ENCODE results near the gene TVP23C. TPM values are rescaled to one million over a fixed set of nuclear protein-coding genes. Genes with fewer than 3 reads are reported as not detected.

TVP23C gene
- total RNA-seq, 6 experiments from 2014 or later = 9.3 to 14.9 (median 12.4) TPM

DNA sequence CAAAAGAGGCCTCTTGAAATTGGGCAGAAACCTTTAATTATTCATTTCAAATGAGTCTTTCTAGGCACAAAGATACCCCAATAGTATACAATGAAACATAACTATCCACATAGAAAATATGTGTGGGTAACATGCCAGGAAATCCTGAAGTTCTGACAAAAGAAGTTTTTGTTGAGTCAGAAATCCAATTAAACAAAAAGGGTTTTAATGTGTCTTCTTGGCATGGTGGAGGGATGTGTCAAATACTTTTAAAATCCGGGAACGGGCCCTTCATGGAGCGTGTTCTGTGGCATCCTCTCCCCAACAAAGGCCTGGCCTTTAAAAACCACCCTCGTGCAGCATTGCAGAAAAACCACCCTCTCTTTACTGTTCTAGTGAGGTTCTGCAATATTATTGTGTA lies 110.0 kb downstream of the TVP23C start:
- no peak overlapping the region for H3K27ac Mint-ChIP-seq
- H3K9me3 Mint-ChIP-seq = peaks cover 6% of the 10 kb centered on the region
- no peaks in the 10 kb centered on the region for H3K27me3 Mint-ChIP-seq (ENCODE audit: insufficient read depth)
- H3K4me1 Mint-ChIP-seq (ENCODE audit: low read depth) = peaks cover 23% of the 10 kb centered on the region
- TF ChIP-seq, protein P1, sequence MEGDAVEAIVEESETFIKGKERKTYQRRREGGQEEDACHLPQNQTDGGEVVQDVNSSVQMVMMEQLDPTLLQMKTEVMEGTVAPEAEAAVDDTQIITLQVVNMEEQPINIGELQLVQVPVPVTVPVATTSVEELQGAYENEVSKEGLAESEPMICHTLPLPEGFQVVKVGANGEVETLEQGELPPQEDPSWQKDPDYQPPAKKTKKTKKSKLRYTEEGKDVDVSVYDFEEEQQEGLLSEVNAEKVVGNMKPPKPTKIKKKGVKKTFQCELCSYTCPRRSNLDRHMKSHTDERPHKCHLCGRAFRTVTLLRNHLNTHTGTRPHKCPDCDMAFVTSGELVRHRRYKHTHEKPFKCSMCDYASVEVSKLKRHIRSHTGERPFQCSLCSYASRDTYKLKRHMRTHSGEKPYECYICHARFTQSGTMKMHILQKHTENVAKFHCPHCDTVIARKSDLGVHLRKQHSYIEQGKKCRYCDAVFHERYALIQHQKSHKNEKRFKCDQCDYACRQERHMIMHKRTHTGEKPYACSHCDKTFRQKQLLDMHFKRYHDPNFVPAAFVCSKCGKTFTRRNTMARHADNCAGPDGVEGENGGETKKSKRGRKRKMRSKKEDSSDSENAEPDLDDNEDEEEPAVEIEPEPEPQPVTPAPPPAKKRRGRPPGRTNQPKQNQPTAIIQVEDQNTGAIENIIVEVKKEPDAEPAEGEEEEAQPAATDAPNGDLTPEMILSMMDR (IDR thresholded peaks at IDR 0.05) = no peak
- H3K4me3 Mint-ChIP-seq = no peak overlapping the region
- no peak for DNase-seq
- H3K36me3 Mint-ChIP-seq (ENCODE audit: low read depth) = peaks cover 15% of the 10 kb centered on the region

DNA sequence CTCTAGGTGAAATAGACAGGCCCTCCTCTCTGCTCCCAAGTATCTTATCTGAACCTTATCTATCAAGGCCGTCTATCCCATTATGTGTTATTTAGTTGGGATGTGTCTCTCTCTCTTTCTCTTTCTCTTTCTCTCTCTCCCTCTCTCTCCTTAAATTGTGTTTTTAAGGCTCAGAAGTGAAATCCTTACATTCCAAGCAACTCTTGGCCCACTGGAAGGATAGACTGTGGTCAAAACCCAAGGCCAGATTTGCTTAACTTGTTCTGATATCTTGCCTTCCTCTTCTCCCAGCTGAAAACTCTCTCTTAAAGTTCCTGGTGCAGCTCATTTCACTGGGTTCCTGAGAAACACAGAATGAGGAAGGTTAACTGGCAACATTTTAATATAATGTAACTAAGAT lies 110.5 kb downstream of the TVP23C start:
- Mint-ChIP-seq H3K27ac (no peak overlapping the region), H3K36me3 (ENCODE audit: low read depth) (peaks cover 15% of the 10 kb centered on the region), H3K27me3 (ENCODE audit: insufficient read depth) (no peaks in the 10 kb centered on the region), H3K4me3 (no peak overlapping the region), H3K4me1 (ENCODE audit: low read depth) (peaks cover 18% of the 10 kb centered on the region), H3K9me3 (peaks cover 6% of the 10 kb centered on the region)
- no peak for DNase-seq
- TF ChIP-seq, protein P1 (IDR thresholded peaks at IDR 0.05) = no peak

Other genes starting within 250 kb of the TVP23C start
- not detected for gene TEKT3, start 221.9 kb downstream of the TVP23C start, total RNA-seq (2021; fragmentation: NEBNext Ultra II Directional; extraction: Animal tissue kit (Norgen Biotek cat#: 25700))
- 1 to 10 TPM in 5 of 6 experiments, under 1 TPM in 1; 0.60 to 2.5 (median 1.3) TPM for gene CDRT4, start 95.9 kb downstream of the TVP23C start, total RNA-seq (2021; fragmentation: NEBNext Ultra II Directional; extraction: Animal tissue kit (Norgen Biotek cat#: 25700))
- under 1 TPM in 2 of 6 experiments, not detected in 4; 0.30 to 0.66 TPM for gene FBXW10B, start 56.2 kb upstream of the TVP23C start, total RNA-seq (2021; fragmentation: NEBNext Ultra II Directional; extraction: Animal tissue kit (Norgen Biotek cat#: 25700))
- gene TRIM16, start 120.8 kb upstream of the TVP23C start, total RNA-seq (2021; fragmentation: NEBNext Ultra II Directional; extraction: Animal tissue kit (Norgen Biotek cat#: 25700)) = 10 to 100 TPM; 19.2 to 30.1 (median 27.6) TPM
- 10 to 100 TPM; 20.6 to 24.5 (median 22.5) TPM for gene ZNF286A, start 136.3 kb upstream of the TVP23C start, total RNA-seq (2021; fragmentation: NEBNext Ultra II Directional; extraction: Animal tissue kit (Norgen Biotek cat#: 25700))
- not detected for gene TBC1D26, start 168.8 kb upstream of the TVP23C start, total RNA-seq (2021; fragmentation: NEBNext Ultra II Directional; extraction: Animal tissue kit (Norgen Biotek cat#: 25700))